ENCODE data around the gene PWP1. TPM values are rescaled to one million over a fixed set of nuclear protein-coding genes. Genes with fewer than 3 reads are reported as not detected.

Gene PWP1
- total and polyA plus RNA-seq, 9 of the 15 experiments (the other 6 are each of a cell fraction or from before 2014, with no cell fraction given): 61.6 to 401 (median 111) TPM

GRCh38 chr12:107760809-107761501, 75.4 kb downstream of the PWP1 start, which contains the start of gene PRDM4 (continued):
- TF ChIP-seq PTTG1 (tag; IDR thresholded peaks at IDR 0.05; ENCODE audit: low read depth) (no peak), NFIC (IDR thresholded peaks at IDR 0.05) (peak; percentile 13; the same call in 1 of the 2 replicates), NR0B1 (IDR thresholded peaks at IDR 0.05; ENCODE audit: partially characterized antibody) (no peak), RUNX1 (IDR thresholded peaks at IDR 0.05; ENCODE audit: low read depth) (no peak), SIRT6 (IDR thresholded peaks at IDR 0.05; ENCODE audit: low read depth, low read length) (no peak), RAD21 (CRISPR knock-in tag; conservative IDR thresholded peaks at IDR 0.05 in 1 of 2, IDR thresholded peaks at IDR 0.05 in 1 of 2) (peak; percentile 77 to 87), DNMT1 (IDR thresholded peaks at IDR 0.05) (no peak), ZNF184 (CRISPR knock-in tag; IDR thresholded peaks at IDR 0.05) (no peak), NUFIP1 (IDR thresholded peaks at IDR 0.05; ENCODE audit: partially characterized antibody) (no peak), KLF13 (tag; IDR thresholded peaks at IDR 0.05; ENCODE audit: borderline replicate concordance, low read depth) (0 out of 2 replicates have a peak, but pooled peaks have one; percentile 45), SMAD3 (CRISPR knock-in tag; conservative IDR thresholded peaks at IDR 0.05) (no peak), OTX1 (CRISPR knock-in tag; IDR thresholded peaks at IDR 0.05) (no peak), ZNF518B (CRISPR knock-in tag; IDR thresholded peaks at IDR 0.05) (no peak), RBFOX2 (IDR thresholded peaks at IDR 0.05; ENCODE audit: low read depth, low read length) (peak; percentile 91), FOXO4 (CRISPR knock-in tag; IDR thresholded peaks at IDR 0.05) (no peak), HOMEZ (CRISPR knock-in tag; IDR thresholded peaks at IDR 0.05) (no peak), FIP1L1 (IDR thresholded peaks at IDR 0.05; ENCODE audit: low read depth, low read length, poor library complexity, severe bottlenecking) (peak; percentile 24), ZNF316 (IDR thresholded peaks at IDR 0.05) (no peak), NFRKB (IDR thresholded peaks at IDR 0.05; ENCODE audit: low read depth) (no peak), TGIF2 (CRISPR knock-in tag; IDR thresholded peaks at IDR 0.05) (no peak)
